ENCODE results near the gene EHMT1. TPM values are rescaled to one million over a fixed set of nuclear protein-coding genes. Genes with fewer than 3 reads are reported as not detected.

The EHMT1 gene
- polyA plus RNA-seq, 3 donors = 67.8 to 78.8 (median 76.3) TPM

DNA sequence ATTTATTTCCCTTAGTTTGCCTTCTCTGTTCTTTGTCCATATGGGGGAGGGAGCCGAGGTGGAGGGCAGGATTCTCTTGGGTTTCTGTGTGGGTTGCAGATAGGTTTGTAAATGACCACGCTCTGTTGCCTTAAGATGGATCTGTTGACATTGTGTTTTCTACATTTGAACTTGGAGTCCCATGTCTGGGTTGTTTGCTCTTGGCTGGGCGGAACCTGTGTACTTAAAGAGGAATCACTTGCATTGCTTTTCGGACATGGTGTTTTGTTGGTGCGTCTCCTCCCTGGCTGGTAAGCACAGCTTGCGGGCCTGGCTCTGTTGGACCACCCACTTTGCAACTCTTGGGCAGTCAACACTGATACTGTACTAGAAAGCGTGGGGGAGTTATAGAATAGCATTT is 45.9 kb downstream of the EHMT1 start:
- no peak for DNase-seq (ENCODE audit: extremely low read depth in 1 of 11, low read depth in 9 of 11, low spot score in 4 of 11)

DNA sequence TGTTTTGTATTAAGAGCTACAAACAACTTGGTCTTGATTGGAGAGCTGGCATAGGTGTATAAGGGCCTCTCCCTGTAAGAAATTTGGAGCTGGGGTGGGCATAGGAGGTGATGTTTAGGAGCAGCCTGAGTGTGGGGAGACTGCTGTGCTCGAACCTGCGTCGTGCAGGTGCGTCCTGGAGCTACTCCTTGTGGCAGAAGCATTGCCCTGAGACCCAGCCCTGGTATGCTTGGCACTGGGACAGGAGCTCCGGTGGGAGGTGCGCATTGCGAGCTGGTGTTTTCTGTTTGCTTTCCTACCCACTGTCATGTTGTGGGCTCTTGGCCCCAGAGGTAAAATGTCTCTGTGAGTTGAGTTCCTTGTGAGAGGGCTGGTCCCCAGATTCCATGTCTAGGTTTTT is 46.4 kb downstream of the EHMT1 start:
- DNase-seq (ENCODE audit: extremely low read depth in 1 of 11, low read depth in 9 of 11, low spot score in 4 of 11) = no peak

DNA sequence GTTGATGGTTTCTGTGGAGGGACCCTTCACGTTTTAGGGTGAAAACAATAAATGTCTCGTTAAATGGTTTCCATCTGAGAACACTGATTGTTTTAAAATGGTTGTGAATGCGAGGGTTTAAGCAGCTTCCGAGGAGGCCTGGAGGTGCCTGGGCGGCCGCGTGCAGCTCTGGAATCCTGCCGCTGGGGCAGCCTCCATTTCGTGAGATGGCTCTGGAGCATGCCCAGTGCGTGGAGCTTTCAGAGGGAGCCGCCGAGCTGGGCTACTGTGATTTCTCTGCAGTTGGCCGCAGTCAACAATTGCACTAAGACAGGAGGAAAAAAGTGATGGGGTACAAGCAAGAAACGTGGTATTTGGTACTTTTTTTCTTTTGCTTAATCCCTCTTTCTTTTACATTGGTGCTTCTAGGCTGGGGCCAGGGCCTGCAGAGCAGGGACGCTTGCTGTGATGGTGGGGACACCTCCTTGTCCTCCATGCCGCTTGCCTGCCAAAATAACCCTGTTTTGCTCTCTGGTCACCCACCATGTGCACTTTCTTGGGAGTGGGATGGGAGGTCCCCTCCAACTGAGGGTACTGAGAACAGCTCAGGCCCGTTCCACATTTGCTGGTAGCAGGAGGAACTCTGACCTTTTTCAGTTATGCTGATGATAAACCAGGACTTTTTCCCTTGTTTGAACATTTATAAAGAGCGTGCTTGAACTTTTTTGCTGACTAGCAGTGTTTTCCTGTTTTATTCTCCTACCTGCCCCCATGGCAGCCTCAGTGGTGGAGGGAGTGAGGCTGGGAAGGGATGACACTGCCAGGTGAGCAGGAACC is 47.1 kb downstream of the EHMT1 start:
- no peak for DNase-seq (ENCODE audit: extremely low read depth in 1 of 11, low read depth in 9 of 11, low spot score in 4 of 11)

DNA sequence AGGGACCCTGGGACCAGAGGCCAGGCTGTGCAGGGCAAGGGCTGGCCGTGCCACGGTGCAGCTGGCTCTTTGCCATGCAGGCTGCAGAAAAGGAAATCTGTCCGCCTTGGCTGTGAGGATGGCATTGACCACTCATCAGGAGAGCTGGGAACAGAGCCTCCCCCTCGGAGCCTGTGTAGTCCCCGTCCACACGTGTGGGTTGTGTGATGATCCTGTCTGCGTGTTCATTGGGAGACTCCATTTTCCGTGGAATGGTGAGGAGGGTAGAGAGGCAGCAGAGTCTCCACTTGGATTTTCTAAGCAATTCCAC is 47.7 kb downstream of the EHMT1 start:
- no peak for DNase-seq (ENCODE audit: extremely low read depth in 1 of 11, low read depth in 9 of 11, low spot score in 4 of 11)

DNA sequence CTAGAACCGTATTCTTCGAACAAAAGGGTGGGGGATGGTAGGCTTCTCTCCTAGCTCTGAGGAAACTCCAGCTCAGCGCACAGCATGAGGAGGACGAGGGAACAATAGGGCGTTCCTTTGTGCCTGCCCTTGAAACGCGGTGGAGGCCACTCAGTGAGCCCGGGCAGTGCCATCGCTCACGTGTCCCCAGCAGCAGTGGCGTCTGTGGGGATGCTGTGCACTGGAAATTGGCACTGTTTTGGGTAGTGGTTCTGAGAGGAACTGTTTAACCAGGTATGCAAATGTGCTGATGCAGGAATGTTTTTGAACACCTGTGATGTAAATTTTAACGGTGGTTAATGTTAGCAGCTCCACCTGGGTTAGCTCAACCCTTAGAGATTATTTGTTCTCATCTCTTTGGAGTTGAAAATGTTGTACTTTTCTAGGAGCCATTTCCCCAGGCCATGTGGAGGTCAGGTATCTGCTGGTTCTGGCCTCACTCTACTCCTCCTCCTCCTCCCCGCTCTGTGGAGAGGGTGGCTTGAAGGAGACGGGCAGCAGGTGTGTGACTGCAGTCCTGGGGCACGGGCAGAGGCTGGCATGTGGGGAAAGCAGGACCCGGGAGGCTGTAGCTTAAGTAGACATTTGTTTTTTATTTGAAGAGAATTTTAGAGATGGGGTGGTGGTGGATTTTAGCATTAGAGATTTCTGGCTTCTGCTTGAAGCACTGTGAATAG is 48.3 kb downstream of the EHMT1 start:
- no peak for DNase-seq (ENCODE audit: extremely low read depth in 1 of 11, low read depth in 9 of 11, low spot score in 4 of 11)

DNA sequence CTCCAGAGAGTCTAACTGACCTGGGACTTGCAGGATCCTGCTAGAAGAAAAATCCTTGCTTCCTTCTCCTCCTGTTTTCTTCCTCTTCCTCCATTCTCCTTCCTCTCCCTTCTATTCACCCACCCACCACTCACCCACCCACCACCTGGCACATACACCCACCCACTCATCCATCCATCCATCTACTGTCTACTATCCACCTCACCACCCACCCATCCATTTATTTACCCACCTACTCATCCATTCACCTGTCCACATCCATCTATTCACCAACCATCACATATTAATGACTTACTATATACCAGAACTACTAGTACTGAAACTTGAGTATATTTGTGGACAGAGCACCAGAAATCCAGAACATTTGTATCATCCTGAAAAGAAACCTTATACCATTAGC is 49.4 kb downstream of the EHMT1 start:
- no peak for DNase-seq (ENCODE audit: extremely low read depth in 1 of 11, low read depth in 9 of 11, low spot score in 4 of 11)

DNA sequence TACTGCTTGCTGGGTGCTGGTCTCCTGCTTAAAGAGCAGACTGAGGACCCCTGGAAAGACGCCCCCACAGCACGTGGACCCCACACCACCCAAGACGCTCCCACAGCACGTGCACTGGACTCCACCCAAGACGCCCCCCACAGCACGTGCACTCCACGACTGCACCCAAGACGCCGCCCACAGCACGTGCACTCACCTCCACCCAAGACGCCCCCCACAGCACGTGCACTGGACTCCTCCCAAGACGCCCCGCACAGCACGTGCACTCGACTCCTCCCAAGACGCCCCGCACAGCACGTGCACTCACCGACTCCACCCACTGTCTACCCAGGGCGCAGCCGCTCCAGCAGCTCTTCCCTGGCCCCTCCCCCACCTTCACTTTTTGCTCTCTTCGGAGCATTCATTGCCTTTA is 50.5 kb downstream of the EHMT1 start:
- no peak for DNase-seq (ENCODE audit: extremely low read depth in 1 of 11, low read depth in 9 of 11, low spot score in 4 of 11)

DNA sequence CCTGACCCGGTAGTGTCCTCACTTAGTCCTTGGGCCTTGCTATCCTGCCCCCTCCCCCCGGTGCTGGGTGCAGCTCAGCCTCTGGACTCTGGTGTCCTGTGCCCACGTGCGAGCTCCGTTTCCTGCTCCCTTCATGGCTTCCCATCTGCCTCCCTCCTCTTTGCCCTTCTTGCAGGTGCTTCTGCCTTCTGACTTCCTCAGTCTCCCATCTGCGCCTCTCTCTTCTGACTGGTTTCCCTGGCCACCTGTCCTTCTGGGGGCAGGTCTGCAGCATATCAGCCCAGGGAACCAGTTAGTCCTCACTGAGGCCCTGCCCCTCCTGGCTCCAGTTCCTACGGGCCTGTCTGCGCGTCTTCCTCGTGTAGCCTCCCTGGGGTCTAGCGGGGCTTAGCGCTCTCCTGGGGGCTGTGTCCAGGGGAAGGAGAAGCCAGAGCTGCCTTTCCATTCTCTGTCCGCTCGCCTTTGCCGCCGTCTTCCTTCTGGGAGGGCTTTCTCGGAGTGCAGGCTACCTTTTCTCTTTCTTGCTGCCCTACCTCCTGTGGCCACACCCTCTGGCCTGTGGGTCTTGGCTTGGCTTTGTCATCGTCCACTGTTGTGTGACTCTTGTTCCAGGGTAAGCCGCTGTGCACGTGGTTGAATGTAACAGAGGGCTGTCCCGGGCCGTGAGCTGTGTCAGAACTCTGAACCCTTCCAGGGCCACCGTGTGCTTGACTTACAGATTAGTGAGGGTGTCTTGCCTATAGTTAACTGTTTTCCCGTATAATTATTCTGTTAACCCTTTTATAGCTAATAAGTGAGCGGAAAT is 51.8 kb downstream of the EHMT1 start:
- no peak for DNase-seq (ENCODE audit: extremely low read depth in 1 of 11, low read depth in 9 of 11, low spot score in 4 of 11)

DNA sequence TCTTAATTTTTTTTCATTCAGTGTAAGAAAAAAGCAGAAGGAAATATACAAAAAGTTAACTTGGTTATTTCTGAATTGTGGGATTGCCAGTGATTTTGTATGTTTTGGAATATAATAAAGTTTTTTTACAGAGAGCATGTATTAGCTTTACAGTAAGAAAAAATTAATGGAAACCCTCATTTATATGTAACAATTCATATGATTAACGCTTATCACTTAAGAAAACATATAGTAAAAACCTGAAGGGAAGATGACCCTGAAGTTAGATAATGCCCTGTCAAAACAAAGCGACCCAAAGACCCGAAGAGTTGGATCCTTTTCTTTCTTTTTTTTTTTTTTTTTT is 52.4 kb downstream of the EHMT1 start:
- DNase-seq (ENCODE audit: extremely low read depth in 1 of 11, low read depth in 9 of 11, low spot score in 4 of 11) = no peak

DNA sequence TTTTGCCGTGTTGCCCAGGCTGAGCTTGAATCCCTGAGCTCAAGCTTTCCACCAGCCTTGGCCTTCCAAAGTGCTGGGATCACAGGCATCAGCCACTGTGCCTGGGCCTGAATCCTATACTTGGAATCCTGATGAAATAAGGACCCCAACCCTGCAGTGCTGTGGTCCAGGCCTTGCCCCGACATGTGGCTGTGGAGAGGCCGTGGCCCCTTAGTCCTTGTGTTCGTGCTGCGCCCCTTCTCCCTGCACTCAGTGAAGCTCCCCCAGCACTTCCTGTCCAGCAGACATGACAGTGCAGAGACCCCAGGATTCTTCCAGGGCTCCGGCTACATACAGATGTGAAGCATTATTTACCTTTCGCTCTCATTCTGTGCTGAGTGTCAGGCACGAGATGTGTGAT is 52.9 kb downstream of the EHMT1 start:
- no peak for DNase-seq (ENCODE audit: extremely low read depth in 1 of 11, low read depth in 9 of 11, low spot score in 4 of 11)

DNA sequence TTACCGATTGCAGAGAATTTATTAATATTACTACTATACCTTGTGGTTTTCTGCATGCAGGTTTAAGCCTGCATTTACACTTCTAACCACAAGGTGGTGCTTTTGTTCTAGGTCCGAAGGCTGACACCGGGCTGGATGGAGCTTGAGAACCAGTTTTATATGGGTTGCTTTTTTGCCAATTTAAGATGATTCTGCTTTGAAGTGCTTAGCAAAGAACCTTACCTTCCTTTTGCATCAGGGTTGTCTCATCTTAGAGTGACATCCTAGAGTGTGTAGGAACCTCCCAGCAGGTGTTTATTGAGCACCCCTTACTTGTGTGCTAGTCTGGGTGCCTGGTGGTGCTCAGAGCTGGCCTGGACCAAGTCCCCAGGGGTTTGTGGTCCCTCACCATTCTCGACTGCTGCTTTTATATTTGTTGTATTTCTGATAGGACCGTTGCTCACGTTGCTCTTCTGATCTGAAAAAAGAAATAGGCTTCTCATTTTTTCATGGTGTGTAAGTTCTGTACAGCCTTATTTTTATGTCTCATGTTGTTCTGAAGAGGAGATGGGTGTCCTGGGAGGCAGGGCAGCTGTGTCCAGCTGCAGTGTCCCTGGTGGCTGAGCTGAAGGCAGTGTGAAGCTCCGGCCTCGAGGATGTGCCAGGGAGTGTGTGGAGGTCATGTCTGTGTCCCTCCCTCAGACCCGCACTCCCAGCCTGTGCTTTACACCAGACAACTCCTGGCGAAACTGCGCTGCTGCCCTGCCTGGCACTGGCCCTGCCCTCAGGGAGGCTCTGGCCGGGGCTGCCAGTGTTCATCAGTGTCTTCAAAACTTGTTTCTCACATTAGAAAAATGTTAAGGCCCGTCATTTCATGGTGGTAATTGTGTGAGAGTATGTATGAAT is 54.3 kb downstream of the EHMT1 start:
- DNase-seq (ENCODE audit: extremely low read depth in 1 of 11, low read depth in 9 of 11, low spot score in 4 of 11) = no peak

DNA sequence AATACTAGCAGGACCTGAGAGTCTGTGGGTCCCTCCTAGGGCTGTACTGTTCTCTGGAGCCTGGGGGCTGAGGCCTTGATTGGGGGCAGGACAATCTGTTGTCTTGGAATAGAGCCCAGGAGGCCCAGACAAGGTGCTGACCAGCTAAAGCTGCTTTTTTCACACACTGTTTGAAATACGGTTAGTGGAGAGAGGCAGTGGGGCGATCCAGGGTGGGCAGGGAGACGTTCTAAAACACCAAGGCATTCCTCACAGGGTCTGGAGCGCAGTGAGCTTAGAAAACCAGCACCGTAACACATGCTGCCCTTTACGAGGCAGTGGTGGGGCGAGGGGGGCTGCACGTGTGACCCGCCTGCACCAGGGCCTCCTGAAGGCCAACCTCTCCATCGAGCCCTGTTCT is 55.1 kb downstream of the EHMT1 start:
- no peak for DNase-seq (ENCODE audit: extremely low read depth in 1 of 11, low read depth in 9 of 11, low spot score in 4 of 11)

DNA sequence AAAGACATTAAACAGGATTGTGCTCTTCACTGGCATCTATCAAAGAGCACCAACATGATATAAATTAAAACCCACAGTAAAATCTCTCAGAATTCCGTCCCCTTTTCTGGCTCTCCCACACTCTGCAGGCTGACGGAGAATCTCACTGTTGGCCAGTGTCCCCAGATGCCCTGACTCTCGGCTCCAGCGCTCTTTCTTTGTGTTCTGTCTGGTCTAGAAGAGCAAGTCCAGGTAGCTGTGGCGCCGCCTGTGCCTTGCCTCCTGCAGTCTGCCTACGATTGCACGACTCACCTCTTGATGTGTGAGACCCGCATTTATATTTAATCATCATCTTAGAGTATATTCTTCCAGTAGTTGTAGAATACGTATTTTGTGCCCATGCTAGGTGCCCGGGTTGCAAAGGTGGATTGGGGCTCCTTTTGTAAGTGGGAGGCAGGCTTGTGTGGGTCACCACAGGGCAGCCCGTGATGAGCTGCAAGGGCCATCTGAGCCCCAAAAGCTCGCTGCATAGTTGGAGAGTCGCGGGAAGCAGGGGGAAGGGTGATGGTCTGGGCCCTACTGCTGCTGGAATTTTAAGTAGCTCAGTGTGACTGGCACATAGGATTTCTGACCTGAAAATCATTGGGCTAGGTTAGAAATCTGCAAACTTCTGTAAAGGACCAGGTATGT is 55.6 kb downstream of the EHMT1 start:
- no peak for DNase-seq (ENCODE audit: extremely low read depth in 1 of 11, low read depth in 9 of 11, low spot score in 4 of 11)

DNA sequence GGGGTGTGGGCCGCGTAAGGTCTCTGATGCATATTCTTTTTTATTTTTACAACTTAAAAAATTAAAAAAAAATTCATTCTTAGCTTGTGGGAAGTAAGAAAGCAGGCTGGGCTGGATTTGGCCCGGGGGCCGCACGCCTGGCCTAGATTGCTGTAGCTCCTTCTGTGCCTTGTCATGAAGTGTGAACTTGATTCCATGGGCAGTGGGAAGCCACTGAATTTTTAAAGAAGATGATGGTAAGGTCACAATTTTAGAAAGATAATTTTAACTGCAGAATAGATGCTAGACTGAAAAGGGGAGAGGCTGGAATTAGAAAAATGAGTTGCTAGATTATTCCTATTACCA is 56.1 kb downstream of the EHMT1 start:
- no peak for DNase-seq (ENCODE audit: extremely low read depth in 1 of 11, low read depth in 9 of 11, low spot score in 4 of 11)

DNA sequence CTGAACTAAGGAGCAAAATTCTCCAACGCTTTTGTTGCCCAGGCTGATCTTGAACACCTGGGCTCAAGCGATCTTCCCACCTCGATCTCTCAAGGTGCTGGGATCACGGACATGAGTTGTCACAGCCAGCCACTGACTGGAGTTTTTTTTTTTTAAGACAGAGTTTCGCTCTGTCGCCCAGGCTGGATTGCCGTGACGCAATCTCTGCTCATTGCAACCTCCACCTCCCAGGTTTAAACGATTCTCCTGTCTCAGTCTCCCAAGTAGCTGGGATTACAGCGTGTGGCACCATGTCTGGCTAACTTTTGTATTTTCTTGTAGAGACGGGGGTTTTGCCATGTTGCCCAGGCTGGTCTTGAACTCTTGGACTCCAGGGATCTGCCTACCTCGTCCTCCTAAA is 58.2 kb downstream of the EHMT1 start:
- DNase-seq (ENCODE audit: extremely low read depth in 1 of 11, low read depth in 9 of 11, low spot score in 4 of 11) = no peak

DNA sequence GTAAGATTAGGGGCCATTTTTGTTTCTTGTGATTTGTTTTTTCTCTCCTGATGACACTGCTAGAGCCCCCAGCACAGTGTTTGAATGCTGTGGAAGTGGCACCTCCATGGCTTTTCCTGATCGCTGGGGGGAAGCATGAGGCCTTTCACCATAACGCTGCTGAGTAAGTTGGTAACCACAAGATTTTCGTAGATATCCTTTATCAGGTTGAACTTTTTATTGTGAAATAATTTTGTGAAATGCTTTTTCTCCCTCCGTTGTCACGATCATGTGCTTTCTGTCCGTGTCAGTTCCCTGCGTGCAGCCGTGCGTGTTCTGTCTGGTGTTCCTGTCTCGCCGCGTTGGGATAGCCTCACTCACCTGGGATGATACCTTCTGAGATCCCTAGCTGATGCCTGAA is 59.4 kb downstream of the EHMT1 start:
- DNase-seq (ENCODE audit: extremely low read depth in 1 of 11, low read depth in 9 of 11, low spot score in 4 of 11) = no peak

DNA sequence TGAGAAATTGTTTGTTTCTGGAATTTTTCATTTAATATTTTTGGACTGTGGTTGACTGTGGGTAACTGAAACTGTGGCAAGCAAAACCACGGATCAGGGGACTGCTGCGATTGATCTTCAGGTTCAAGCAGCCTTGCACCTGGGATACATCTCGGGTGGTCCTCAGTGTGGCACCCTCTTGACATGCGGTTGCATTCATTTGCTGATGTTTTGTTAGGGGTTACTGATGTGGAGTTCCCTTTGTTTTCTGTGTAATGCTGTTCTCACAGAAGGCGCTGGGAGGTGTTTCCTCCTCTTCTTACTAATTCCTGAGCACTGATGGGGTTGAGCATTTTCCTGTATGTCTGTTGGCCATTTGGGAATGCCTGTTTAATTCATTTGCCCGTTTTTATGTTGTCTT is 60.4 kb downstream of the EHMT1 start:
- DNase-seq (ENCODE audit: extremely low read depth in 1 of 11, low read depth in 9 of 11, low spot score in 4 of 11) = no peak

DNA sequence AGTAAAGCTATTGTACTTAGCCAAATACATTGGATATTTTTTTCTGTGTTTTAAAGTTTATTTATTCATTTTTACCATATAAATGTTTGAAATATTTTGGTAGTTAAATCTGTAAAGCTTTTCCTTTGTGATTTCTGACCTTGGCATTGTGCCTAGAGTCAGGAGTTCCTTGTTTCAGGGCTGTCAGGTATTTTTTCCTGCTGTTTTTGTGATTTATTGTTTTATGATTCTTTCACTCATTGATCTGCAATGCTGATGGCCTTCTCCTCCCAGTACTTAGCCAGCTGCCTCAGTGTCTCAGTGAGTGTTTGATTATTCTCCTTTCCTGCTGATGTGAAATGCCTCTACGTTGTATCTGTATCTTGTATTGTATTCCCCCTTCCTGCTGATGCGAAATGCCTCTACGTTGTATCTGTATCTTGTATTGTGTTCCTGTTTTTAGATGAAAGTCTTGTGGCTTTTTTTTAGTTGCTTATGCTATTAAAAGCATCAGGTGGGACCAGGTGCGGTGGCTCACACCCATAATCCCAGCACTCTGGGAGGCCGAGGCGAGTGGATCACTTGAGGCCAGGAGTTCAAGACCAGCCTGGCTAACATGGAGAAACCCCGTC is 61.0 kb downstream of the EHMT1 start:
- no peak for DNase-seq (ENCODE audit: extremely low read depth in 1 of 11, low read depth in 9 of 11, low spot score in 4 of 11)

All from renal cortex interstitium (tissue), 11 donors.